GM19372 (cell line): ENCODE data around the gene MYO5B.

Experiments
- ATAC-seq: cut with Tn5 transposase; IDR thresholded peaks from one replicate; pipeline ENCODE4 v1.9.1; 2021; ENCODE audit warnings: mild to moderate bottlenecking, low read depth, moderate library complexity; ENCODE audit not compliant: unreplicated experiment

MYO5B gene

DNA sequence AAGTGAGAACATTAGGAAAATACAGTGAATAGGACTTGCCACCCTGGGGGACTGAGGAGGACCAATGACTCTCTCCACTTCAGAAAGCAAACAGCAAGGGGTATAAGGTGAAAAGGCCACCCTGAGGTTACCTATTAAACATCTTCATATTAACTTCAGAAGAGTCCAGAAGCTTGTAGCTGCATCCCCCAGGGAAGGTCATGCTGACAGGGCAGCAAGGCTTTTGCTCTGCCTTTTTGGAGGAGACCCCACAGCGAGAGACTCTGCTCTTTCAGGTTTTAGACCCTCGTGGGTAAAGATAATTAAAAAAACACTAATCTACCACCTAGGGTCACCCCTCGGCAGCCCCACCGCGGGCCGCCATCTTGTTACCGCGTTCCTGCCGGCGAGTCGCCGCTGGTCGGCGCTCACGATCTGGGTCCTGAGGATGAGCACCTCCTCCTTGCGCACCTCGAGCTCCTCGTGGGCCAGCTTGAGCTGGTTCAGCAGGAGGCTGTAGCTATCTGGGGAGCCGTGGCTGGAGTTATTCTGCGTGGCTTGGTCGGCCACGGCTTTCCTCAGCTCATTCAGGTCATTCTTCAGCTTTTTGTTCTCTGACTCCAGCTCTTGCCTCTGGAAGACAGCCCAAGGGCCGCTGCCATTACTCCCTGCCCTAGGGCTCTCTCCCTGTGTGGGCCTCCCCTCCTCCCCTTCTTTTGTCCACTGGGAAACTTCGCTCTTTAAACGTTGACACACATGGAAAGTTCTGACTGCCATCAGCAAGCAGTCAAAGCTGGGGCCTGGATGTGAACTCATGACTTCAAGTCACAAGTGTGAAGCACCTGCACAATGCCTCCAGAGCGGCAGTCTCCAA, 331.0 kb downstream of the MYO5B start:
- ATAC-seq = no peak

DNA sequence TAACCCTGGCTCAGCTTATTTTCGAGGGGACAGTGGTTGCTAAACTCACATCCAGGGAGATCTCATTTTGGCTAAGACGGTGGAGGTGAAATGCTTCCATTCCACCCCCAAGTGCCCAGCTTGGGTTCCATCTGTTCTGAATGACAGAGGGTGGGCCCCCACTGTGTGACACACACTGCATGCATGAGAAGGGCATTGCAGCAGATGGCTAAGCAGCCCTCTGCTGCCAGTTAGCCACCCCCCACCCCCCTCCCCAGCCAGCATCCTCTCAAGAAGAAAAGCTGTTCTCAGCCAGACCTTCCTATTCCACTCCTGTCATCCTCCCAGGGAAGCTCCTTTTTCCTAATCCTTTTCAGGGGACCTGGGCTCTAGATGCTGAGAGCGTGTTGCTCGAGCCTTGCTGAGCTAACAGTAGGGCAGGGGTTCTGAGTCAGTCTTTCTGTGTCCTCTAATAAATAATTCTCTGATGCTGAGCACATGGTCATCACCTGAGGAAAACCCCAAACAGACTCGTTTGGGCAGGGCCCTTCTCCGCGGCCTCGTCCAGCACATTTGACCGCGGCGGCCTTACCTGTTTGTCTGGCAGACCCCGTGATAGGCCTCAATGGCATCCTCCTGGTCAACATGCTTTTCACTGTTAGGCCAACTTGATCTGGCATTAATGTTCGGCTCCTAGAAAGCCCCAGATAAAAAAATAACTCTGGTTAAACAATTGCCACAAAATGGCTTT, 332.1 kb downstream of the MYO5B start:
- no peak for ATAC-seq

DNA sequence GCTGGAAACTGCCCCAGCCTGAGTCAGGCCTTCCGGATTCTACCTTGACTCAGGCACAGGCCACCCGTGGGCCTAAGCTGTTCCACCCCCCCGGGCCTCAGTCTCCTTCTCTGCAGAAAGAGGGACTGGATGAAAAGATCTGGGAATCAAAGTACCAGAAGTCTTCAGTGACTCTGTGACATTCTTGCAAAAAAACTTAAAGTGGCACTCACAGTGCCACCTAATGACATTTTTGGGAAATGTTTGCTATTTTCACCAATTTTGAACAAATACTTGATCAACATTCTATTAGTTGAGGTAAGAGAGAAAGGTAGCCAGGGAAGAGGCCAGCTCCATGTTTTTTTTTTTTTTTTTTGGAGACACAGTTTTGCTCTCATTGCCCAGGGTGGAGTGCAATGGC, 333.3 kb downstream of the MYO5B start:
- no peak for ATAC-seq

DNA sequence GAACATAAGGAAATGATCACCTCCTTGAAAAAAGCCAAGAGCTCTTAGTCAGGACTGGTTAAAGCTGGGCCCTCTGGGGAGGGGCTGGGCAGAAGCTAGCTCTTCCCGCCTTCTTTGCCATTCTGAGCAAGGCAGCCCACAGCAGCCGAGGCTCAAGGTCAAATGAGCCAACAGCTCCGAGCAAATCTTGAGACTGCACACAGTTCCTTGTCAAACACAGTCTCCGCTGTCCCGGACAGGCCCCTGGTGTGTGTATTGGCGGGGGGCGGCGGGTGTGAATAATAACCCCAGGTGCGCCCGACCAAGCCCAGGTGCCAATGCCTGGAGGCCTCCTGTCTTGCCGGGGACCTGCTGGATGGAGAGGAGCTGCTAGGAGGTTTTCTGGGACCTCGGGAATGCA, 335.2 kb downstream of the MYO5B start:
- ATAC-seq = no peak

- no peak for ATAC-seq
Measured at GRCh38 chr18:49859021-49859359, 336.0 kb downstream of the MYO5B start.

- ATAC-seq = no peak
Measured at GRCh38 chr18:49858309-49859020, 336.5 kb downstream of the MYO5B start.

- no peak for ATAC-seq
Measured at GRCh38 chr18:49857708-49858107, 337.2 kb downstream of the MYO5B start.

DNA sequence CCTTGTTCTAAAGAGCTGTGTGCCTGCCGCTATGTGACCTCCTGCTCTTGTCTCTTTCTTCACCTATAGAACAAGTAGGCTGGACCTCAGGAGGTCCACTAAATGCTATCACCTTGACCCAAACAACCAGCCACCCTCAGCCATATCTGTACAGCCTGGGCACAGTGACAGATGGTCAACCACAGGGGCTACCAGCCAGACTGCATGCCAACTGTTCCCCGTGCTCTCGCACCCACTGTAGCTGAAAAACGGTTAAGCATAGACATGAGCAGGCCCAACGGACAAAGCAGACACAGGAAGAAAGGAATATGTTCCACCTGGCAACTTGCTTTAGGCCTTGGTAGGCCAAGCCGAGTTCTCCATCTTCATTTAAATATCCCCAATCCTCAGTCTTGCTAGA, 338.5 kb downstream of the MYO5B start:
- ATAC-seq = no peak

DNA sequence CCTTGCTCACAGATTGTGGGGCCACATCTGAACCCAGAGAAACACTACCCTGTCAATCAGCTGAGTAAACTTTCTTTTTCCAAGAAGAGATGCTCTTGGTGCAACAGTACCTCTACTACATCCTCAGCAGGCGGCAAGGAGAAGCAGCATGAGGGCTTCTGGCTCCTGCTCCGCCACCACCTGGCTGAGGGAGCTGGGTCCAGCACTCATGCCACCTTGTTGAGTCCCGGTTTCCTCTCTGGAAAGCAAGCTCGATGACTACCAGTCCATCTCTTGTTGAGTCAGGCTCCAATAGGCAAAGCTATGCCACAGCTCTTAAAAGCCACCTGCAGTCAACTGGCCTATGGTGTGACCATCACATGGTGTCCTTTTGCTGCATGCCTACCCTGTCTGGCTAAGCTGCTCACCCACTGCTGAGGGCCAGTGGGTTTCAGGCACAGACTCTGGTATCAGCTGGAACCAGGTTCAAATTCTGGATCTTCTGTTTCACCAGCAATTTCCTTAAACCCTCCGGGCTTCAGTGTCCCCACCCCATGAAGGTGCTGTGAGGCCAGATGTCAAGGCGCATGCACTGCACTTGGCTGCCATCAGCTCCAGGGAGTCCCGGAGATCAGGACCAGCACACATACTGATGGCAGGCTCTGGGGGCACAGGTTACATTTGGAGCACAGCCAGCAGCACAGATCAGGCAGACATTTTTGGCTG, 339.1 kb downstream of the MYO5B start:
- no peak for ATAC-seq

DNA sequence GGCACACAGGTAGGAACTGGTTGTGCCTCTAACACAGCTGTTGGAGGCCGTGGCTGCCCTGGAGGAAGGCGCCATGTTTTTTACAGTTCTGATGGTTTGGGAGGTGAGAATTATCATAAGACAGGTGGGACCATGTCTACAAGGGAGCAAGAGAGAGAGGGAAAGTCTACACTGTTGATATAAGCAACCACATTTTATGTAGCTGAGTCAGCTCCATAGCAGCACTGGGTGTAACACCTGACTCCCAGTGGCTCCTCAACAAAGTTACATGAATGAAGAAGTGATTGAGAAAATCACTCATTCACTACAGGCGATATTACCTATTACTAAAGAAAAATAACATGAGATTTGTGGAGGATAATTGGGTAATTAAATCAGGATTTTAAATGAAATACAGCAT, 340.3 kb downstream of the MYO5B start:
- no peak for ATAC-seq

DNA sequence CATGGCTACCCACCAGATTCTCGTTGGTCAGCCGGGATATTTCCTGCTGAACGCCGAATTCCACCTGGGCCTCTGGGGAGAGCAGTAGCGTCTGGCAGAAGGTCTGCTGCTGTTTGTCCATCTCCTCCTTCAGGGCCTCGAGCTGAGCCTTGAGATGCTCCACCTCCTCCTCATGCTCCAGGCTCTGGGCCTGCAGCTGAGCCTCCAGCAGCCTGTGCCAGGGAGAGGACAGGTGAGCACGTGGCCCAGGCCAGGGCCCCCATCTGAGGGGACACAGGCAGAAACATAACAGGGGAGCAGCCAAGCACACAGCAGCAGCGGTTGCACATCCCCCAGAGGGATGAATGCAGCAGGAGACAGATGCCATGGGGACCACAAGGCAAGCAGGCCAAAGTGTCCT, 341.5 kb downstream of the MYO5B start:
- ATAC-seq = no peak

- ATAC-seq = no peak
Measured at GRCh38 chr18:49853011-49853410, 341.9 kb downstream of the MYO5B start.

DNA sequence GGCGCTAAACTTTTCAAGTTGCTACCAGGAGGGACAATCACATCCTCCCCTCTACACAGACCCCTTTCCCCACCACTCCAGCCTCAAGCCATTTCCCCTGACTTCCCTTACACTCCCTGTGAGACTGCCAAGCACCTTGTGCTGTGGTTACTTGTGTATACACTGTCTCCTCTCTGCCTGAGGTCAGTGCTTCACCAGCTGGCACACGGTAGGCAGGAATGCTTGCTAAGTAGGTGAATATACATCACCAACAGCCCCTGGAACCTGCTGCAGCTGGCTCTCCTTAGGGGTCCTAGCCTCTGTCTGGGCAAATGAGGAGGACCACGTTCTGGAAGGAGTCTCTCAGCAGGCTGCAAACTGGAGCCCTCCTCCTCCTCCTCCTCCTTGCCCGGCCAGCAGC, 343.3 kb downstream of the MYO5B start:
- ATAC-seq = no peak

DNA sequence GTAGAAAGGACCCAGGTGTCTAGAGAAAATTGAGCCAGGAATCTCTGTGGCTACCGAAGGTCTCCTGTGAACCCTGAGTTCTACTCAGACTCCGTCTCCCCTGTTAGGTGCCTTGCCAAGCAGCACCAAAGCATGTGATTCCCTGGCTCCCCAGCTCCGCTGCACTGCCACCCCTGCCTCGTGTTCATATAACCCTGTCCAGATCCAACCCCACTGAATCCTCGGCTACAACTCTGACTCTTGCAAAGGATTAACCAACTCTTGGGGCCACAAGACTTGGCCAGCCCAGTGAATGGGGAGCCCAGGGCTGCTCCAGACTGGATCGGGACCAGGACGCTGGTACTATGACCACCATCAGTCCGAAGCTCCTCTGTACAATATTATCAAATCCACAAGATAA, 344.3 kb downstream of the MYO5B start:
- no peak for ATAC-seq

DNA sequence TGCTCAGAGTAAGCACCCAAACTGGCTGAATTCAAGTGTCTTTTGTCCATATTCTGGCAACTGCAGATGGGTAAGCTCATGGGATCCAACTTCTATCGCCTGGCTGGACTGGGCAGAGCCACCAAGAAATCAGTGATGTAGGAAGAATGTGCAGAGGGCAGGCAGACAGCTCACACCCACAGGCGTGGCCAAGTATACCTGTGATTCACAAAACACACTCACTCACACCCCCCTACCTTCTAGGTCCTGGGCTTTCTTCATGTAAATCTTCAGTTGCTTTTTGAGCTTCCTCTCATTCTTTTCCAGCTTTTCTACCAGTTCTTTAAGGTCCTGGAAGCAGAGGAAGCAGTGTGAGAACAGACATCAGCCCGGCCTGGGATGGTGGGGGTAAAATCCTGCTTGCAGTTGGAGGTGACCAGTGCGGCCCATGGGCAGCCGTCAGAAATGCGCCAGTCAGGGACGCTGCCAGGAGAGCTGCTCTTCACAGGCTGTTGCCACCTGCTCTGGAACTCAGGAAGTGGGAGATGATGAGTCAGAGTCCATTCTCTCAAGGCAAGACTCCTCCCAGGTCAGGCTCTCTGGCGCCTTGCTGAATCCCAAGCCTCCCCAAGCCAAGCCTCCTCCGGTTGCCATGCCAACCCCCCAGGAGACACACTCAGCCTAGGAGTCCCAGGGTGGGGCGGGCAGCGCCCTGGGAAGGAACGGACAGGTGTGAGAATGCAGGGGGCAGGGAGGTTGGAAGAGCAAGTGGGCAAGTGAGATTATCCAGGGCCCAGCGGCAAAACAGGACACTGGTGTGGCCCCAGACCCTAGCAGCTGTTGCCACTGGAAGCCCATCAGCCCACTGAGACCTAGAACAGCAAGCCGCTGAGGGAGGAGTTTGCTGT, 345.4 kb downstream of the MYO5B start:
- ATAC-seq = no peak

GRCh38 chr18:49848115-49848514, 346.8 kb downstream of the MYO5B start:
- ATAC-seq = no peak

GRCh38 chr18:49847524-49847923, 347.4 kb downstream of the MYO5B start:
- ATAC-seq = no peak

GRCh38 chr18:49846718-49847470, 348.1 kb downstream of the MYO5B start:
- ATAC-seq = no peak

DNA sequence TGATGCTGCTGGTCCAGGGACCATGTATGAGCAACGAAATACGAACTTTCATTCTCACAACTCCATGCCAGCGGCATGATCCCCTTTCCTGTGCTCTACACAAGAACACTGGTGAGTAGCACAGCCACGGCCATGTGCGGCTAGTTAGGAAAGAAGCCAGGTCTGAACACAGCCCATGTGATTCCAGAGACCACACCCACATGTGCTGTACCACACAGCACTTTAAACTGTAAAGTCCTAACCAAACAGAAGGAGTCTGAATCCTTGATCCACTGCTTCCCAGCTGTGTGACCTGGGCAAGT, 348.6 kb downstream of the MYO5B start:
- no peak for ATAC-seq
